ENCODE measurements around the gene B4GALNT3.

The B4GALNT3 gene

DNA sequence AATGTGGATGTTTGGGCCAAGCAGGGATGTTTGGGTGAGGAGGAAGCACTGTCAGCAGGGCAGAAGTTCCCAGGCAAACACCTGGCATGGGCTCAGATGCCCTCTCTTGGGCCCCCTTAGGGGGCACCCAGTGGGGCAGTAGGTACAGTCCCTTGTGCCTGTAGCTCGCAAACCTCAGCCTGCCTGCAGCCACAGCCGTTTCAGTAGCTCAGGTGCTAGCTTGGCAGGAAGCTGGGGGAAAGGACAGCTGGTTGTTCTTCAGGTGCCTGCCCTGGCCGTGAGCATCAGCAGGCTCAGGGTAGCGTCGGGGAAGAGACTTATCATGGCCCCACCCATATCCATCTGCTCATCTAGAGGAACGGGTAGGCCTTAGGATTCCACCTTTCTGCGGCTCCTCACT is 67.5 kb downstream of the B4GALNT3 start:
- TF ChIP-seq, protein P1, sequence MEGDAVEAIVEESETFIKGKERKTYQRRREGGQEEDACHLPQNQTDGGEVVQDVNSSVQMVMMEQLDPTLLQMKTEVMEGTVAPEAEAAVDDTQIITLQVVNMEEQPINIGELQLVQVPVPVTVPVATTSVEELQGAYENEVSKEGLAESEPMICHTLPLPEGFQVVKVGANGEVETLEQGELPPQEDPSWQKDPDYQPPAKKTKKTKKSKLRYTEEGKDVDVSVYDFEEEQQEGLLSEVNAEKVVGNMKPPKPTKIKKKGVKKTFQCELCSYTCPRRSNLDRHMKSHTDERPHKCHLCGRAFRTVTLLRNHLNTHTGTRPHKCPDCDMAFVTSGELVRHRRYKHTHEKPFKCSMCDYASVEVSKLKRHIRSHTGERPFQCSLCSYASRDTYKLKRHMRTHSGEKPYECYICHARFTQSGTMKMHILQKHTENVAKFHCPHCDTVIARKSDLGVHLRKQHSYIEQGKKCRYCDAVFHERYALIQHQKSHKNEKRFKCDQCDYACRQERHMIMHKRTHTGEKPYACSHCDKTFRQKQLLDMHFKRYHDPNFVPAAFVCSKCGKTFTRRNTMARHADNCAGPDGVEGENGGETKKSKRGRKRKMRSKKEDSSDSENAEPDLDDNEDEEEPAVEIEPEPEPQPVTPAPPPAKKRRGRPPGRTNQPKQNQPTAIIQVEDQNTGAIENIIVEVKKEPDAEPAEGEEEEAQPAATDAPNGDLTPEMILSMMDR (IDR thresholded peaks at IDR 0.05; ENCODE audit: control insufficient read depth, insufficient read depth, low read depth, low read length, missing control alignments): no peak
- H3K4me3 ChIP-seq (ENCODE audit: control insufficient read depth, low read depth, low read length): no peak overlapping the region
- no peak for DNase-seq (ENCODE audit: low read depth)

DNA sequence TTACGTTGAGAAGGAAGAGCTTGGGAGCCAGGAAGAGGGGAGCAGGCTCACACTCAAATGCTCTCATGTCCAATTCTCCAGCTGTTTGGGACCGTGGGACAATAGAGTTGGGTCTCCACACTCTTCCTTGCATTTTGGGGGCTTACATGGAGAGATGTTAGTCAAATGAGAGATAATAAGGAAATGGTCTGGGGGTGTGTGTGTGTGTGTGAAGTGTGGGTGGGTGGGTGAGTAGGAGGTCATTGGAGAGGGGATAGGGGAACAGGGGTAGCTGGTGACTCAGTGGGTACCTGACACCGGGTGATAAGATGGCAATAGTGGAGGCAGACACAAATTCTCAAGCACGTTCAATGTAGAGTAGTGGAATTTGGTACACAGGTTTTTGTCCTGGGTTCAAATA is 68.0 kb downstream of the B4GALNT3 start:
- TF ChIP-seq, protein P1 (IDR thresholded peaks at IDR 0.05; ENCODE audit: control insufficient read depth, insufficient read depth, low read depth, low read length, missing control alignments): no peak
- DNase-seq (ENCODE audit: low read depth): no peak
- H3K4me3 ChIP-seq (ENCODE audit: control insufficient read depth, low read depth, low read length): no peak overlapping the region

DNA sequence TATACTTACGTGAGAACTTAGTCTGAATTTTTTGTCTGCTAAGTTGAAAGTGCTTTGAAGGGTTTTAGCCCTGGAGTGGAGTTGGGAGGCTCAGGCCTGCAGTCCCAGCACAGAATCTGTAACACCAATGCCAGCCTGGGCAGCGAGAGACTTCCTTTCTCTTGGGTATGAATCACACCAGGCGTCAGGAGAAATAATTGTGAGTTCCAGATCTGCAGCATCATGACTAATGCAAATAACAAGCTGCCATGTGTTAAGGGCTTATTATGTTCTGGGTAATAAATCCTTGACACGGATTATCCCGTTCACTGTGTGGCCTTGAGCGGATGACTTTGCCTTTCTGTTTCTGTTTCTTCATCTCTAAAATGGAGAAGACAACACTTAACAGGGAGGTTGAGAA is 70.6 kb downstream of the B4GALNT3 start:
- no peak overlapping the region for H3K4me3 ChIP-seq (ENCODE audit: control insufficient read depth, low read depth, low read length)
- TF ChIP-seq, protein P1 (IDR thresholded peaks at IDR 0.05; ENCODE audit: control insufficient read depth, insufficient read depth, low read depth, low read length, missing control alignments): no peak
- DNase-seq (ENCODE audit: low read depth): peak; percentile 63

- TF ChIP-seq, protein P1 (IDR thresholded peaks at IDR 0.05; ENCODE audit: control insufficient read depth, insufficient read depth, low read depth, low read length, missing control alignments): no peak
- DNase-seq (ENCODE audit: low read depth): no peak
- no peak overlapping the region for H3K4me3 ChIP-seq (ENCODE audit: control insufficient read depth, low read depth, low read length)
Observed at GRCh38 chr12:530821-531220, 71.1 kb downstream of the B4GALNT3 start.

DNA sequence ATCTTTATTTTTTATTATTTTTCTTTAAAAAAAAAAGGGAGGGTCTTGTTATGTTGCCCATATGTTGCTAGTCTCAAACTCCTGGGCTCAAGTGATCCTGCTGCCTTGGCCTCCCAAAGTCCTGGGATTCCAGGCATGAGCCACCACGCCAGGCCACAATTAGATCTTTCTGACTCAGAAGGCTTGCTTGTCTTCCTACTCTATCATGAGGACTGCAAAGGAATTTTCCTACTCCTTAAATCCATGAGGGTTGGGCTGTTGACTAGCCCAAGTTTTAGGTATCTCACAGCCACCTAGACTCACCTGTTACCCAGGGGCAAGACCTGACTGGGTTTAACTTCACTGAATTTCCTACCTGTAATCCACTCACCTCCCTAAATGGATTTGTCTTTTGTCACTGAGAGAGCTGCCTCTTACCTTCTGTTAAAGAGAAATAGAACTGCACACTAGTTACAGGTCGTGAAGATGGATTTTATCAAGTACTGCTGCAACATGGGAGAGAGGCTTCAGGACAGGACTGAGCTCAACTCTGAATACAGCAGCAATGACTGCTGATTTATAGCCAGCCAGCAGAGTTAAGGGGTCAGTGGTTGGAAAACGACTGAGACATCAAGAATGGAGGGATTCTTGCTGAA is 72.3 kb downstream of the B4GALNT3 start:
- no peak for DNase-seq (ENCODE audit: low read depth)
- no peak overlapping the region for H3K4me3 ChIP-seq (ENCODE audit: control insufficient read depth, low read depth, low read length)
- TF ChIP-seq, protein P1 (IDR thresholded peaks at IDR 0.05; ENCODE audit: control insufficient read depth, insufficient read depth, low read depth, low read length, missing control alignments): no peak

GRCh38 chr12:532908-533565 is 73.3 kb downstream of the B4GALNT3 start:
- DNase-seq (ENCODE audit: low read depth): peak; percentile 85
- TF ChIP-seq, protein P1 (IDR thresholded peaks at IDR 0.05; ENCODE audit: control insufficient read depth, insufficient read depth, low read depth, low read length, missing control alignments): no peak
- no peak overlapping the region for H3K4me3 ChIP-seq (ENCODE audit: control insufficient read depth, low read depth, low read length)
